ENCODE data around the gene PCBP3.

GRCh38 chr21:45874716-45875415 lies 231.3 kb downstream of the PCBP3 start:
- TF ChIP-seq CTCF (IDR thresholded peaks at IDR 0.05; ENCODE audit: low read length) = no peak
- no peak for TF ChIP-seq EZH2 (optimal IDR thresholded peaks at IDR 0.05; ENCODE audit: low read depth, low read length)
- TF ChIP-seq EZH2phosphoT487 (IDR thresholded peaks at IDR 0.05; ENCODE audit: low read length) = no peak

Measured in MM.1S (cell line).